Neuron (in vitro differentiated cells): ENCODE data around the gene UBE3B.

Experiments
- H2AFZ ChIP-seq: one replicate; pipeline ENCODE4 v1.6.1; 2013; ENCODE audit warnings: low read depth, mild to moderate bottlenecking, inconsistent platforms, low read length, moderate library complexity
- H3K27me3 ChIP-seq: one replicate; pipeline ENCODE4 v1.6.1; 2013; ENCODE audit warnings: low read length; ENCODE audit not compliant: insufficient read depth
- H3K36me3 ChIP-seq: one replicate; pipeline ENCODE4 v1.6.1; 2013; ENCODE audit warnings: low read length; ENCODE audit not compliant: insufficient read depth
- H3K4me1 ChIP-seq: one replicate; pipeline ENCODE4 v1.6.1; 2013; ENCODE audit warnings: low read length; ENCODE audit not compliant: insufficient read depth
- H3K4me3 ChIP-seq: 2 replicates; pipeline ENCODE4 v1.5.1; 2013; ENCODE audit warnings: mild to moderate bottlenecking, low read length, moderate library complexity
- H3K9me3 ChIP-seq: one replicate; pipeline ENCODE4 v1.6.1; 2013; ENCODE audit warnings: low read length

UBE3B gene

DNA sequence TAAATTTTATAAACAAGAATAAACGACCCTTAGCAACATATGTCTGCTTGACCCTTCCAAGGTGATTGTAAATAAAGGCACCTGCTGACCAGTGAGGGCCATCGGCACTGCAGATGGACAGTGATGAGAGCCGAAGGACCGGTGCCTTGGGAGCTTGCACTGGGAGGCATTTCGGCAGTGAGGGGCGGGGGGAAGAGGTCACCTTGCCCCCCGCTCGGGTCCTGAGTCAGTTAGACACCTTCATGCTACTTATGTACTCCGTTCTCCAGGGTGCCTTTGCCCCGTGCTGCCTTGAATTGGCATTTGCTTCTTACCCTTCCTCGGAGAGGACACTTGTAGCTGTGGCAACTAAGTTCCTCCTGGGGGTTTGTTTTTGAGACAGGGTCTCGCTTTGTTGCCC, 72.8 kb downstream of the UBE3B start:
- no peaks in the 10 kb centered on the region for H3K27me3 ChIP-seq
- H3K4me3 ChIP-seq: no peak overlapping the region
- H3K4me1 ChIP-seq: no peaks in the 10 kb centered on the region
- H3K9me3 ChIP-seq: no peaks in the 10 kb centered on the region
- no peak overlapping the region for H2AFZ ChIP-seq
- no peaks in the 10 kb centered on the region for H3K36me3 ChIP-seq

DNA sequence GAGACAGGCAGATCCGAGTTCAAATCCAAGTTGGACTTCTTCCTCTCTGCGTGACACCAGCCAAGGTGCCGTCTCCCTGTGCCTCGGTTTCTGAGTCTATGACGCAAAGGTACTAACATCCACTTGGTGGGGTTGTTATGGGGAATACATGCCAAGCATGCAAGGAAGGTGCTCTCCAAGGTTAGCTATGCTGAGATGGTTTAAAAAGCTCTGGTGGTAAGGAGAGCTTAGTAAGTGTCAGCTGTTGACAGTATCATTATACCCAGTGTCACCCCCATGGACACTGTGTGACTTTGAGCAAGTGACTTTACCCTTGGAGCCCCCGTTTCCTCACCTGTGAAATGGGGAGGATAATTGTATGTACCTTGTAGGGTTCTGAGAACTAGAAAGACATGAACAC, 73.7 kb downstream of the UBE3B start:
- no peak overlapping the region for H3K4me3 ChIP-seq
- H3K27me3 ChIP-seq: no peaks in the 10 kb centered on the region

DNA sequence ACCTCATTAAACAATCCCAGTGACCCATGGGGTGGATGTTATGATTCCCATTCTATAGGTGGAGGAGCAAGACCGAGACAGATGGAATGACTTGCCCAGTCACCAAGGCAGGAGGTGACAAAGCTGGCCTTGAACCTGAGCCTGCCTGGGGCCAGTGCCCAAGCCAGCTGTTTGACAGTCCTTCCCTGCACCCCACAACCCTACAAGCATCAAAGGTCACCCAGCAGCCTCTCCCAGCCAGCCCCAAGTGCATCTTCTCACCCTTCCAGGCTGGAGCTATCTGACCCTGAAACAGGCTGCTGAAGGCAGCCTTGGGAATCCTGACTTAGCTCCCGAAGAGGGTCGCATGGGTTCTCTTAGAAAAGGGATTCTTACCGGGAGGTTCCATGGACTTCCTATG, 75.5 kb downstream of the UBE3B start:
- Histone ChIP-seq H3K4me1 (no peaks in the 10 kb centered on the region), H3K27me3 (no peaks in the 10 kb centered on the region), H3K36me3 (peaks cover 7% of the 10 kb centered on the region), H3K9me3 (no peaks in the 10 kb centered on the region), H3K4me3 (no peak overlapping the region), H2AFZ (no peak overlapping the region)

More for the DNA sequence above, 73.7 kb downstream of the UBE3B start:
- Histone ChIP-seq H3K9me3 (no peaks in the 10 kb centered on the region), H3K4me1 (no peaks in the 10 kb centered on the region), H3K36me3 (no peaks in the 10 kb centered on the region), H2AFZ (no peak overlapping the region)

DNA sequence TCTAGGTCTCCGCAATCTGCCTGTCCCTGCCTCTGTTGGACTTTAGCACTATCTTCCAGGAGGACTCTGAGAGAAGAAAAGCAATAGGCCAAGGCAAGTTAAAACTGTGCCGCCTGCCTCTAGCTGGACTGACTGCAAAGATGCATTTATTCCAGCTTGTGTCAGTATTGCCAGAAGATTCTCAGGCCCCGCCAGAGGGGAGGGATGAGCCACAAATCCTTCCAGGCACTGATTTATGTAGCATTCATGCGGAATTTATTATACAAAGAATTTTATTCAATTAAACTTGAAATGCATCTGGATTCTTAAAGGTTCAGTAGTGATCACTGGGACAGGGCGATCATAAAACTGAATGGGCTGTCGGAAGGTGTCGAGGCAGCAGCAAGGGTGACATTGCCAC, 76.0 kb downstream of the UBE3B start:
- no peaks in the 10 kb centered on the region for H3K27me3 ChIP-seq
- no peaks in the 10 kb centered on the region for H3K9me3 ChIP-seq
- H3K36me3 ChIP-seq: peaks cover 9% of the 10 kb centered on the region
- H3K4me1 ChIP-seq: no peaks in the 10 kb centered on the region
- H2AFZ ChIP-seq: no peak overlapping the region
- H3K4me3 ChIP-seq: no peak overlapping the region

DNA sequence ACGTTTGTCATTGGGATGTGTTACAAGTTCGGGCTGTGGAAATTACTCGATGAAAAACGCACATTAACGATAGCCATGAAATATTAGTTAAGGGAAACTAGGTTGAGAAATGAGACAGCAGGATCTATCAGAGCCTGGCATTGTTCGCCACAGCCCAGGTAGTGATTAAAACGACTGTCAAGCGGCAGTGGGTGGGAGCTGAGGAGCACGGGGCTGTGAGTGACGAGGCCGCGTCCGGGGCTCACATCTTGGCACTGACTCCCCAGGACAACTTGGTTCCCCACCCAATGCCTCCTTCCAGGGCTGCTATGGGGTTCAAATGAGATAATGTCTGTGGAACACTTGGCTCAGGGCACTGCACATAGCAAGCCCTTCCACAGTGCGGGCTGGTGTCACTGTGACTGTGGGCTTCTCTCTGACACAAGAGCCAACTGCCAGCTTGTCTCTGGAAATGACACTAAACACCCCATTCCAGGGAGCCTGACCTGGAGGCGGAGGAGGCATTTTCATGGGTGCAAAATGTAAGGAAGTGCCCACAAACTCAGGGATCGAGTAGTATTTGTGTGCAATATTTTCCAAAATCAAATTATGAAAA, 76.6 kb downstream of the UBE3B start:
- H2AFZ ChIP-seq: no peak overlapping the region
- H3K9me3 ChIP-seq: no peaks in the 10 kb centered on the region
- H3K4me1 ChIP-seq: no peaks in the 10 kb centered on the region
- H3K27me3 ChIP-seq: no peaks in the 10 kb centered on the region
- H3K4me3 ChIP-seq: no peak overlapping the region
- H3K36me3 ChIP-seq: peaks cover 11% of the 10 kb centered on the region

DNA sequence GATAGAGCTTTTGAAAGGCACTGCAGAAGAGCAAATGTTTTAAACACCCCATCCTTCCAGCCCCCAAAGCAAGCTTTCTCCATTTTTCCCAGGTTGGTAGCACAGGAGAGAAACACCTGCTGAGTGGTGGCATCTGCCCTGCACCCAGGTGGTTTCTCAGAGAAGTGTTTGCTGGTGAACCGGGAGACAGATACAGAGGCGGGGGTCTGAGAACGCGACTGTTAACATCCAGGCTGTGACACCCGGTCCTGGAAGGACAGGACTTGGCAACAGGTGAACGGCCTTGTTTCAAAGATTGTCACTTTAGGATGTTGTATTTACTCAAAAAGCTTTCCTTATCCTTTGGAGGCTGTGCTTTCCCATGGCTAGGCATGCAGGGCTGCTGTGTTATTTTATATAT, 77.3 kb downstream of the UBE3B start:
- H3K4me1 ChIP-seq: no peaks in the 10 kb centered on the region
- H3K4me3 ChIP-seq: no peak overlapping the region
- no peaks in the 10 kb centered on the region for H3K27me3 ChIP-seq
- no peak overlapping the region for H2AFZ ChIP-seq
- no peaks in the 10 kb centered on the region for H3K9me3 ChIP-seq
- H3K36me3 ChIP-seq: peaks cover 15% of the 10 kb centered on the region

DNA sequence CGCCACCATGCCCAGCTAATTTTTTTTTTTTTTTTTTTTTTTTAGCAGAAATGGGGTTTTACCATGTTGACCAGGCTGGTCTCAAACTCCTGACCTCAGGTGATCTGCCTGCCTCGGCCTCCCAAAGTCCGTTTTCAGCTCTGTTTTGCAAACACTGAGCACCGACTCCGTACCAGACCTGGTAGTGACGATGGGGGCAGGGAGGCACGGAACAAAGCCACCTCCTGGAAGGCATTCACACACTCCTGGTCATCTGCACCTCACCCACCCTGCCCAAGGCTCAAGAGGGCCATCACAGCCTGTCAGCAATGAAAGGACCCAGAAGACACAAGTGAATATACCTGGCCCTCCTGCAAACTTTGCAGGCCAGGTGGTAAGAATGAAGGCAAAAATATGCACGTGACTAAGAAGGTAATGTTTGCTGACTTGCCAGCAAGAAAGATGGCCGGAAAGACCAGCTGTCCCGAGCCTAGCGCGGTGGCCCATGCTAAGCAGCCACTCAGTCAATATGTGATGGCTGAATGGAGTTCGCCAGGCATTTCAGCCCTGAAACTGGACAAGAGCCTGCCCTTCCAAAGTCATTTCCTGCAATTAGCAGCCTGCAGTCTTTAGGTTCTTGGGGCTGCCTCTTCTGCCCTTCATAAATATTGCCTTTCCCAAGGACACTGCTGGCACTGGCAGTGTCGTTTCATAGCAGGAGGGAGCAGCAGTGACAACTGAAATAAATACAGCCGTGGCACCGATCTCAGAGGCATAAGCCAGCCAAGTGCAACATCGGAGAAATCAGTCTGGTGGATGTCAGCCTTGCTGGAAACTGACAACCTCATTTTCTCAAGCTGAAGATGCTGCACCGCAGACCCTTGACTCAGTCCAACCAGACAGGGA, 78.2 kb downstream of the UBE3B start:
- Histone ChIP-seq H3K9me3 (no peaks in the 10 kb centered on the region), H3K4me1 (no peaks in the 10 kb centered on the region), H3K36me3 (peaks cover 22% of the 10 kb centered on the region), H2AFZ (no peak overlapping the region), H3K4me3 (no peak overlapping the region), H3K27me3 (no peaks in the 10 kb centered on the region)

DNA sequence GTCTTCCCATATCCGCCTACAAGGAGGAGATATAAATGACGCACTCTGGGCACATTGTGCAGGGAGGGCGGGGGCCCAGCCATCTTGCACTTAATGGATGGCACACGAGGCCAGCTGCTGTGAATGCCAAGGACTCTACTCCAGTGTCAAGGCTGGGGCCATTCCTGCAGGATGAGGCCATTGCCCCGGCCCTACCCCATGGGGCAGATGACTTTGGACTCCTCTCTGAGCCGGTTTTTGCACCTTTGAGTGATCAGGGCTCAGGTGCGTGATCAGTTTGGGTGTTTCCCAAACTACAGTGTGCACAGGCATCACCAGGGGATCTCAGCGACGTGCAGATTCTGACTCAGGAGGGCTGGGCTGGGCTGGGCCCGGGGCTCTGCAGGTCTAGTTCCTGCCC, 79.8 kb downstream of the UBE3B start:
- H3K9me3 ChIP-seq: no peaks in the 10 kb centered on the region

DNA sequence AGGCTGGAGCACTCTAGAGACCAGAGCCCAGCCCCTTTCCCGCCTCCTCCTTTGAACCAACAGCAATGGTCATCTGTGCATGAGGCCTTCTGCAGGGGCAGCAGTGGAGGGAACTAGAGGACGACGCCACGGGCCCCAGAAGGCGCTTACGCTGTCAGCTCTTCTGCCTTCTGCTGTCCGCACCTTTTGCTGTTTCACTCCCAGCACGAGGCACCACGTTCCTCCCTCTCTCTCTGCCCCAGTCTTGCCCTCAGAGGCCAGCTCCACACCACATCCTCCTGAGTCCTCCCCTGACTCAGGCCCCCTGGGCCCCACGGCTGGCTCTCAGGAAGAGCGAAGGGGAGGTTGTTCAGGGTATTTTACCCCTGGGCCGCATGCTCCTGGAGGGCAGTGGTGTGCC, 80.4 kb downstream of the UBE3B start:
- H3K4me1 ChIP-seq: no peaks in the 10 kb centered on the region
- no peak overlapping the region for H2AFZ ChIP-seq
- H3K4me3 ChIP-seq: no peak overlapping the region
- no peaks in the 10 kb centered on the region for H3K27me3 ChIP-seq
- H3K9me3 ChIP-seq: no peaks in the 10 kb centered on the region
- H3K36me3 ChIP-seq: peaks cover 38% of the 10 kb centered on the region

More for the DNA sequence above, 79.8 kb downstream of the UBE3B start:
- Histone ChIP-seq H3K4me3 (no peak overlapping the region), H3K27me3 (no peaks in the 10 kb centered on the region), H3K36me3 (peaks cover 32% of the 10 kb centered on the region), H2AFZ (no peak overlapping the region), H3K4me1 (no peaks in the 10 kb centered on the region)

DNA sequence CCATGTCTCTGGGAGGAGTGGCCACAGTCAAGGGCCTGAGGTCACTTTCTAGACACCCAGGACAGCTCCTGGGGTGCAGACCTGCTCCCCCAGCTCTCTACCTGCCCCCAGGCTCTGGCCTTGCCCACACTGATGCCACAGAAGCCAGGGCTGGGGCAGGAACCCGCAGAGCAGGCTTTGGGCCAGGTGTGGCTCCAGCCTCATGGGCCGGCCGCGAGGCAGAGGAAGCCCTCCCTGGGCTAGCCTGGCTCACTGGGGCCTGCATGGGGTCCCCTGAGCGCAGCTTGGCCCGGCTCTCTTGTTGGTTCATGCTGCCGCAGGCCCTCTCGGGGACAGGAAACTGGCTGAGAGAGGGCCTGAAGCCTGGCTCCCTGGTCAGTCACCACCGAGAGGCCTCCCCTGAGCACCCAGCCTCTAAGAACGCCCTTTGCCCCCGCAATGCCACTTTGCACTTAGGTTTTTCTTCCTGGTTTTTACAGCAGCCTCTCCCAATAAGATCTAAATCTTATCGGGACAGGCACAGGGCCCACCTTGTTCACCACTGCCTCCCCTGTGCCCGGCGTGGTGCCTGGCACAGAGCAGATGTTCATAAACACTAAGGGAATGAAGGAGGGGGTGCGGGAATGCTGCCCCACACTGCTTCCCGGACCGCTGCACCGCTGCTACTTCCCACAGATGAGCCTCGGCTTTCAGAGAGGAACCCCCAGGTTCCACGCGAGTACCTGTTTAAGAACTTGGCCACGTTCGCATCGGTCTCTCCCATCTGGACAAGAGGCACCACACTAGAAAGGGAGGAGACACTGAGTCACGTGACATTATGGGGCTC, 81.2 kb downstream of the UBE3B start:
- no peak overlapping the region for H3K4me3 ChIP-seq
- no peaks in the 10 kb centered on the region for H3K4me1 ChIP-seq
- no peak overlapping the region for H2AFZ ChIP-seq
- H3K9me3 ChIP-seq: no peaks in the 10 kb centered on the region
- H3K27me3 ChIP-seq: no peaks in the 10 kb centered on the region
- H3K36me3 ChIP-seq: peaks cover 44% of the 10 kb centered on the region

DNA sequence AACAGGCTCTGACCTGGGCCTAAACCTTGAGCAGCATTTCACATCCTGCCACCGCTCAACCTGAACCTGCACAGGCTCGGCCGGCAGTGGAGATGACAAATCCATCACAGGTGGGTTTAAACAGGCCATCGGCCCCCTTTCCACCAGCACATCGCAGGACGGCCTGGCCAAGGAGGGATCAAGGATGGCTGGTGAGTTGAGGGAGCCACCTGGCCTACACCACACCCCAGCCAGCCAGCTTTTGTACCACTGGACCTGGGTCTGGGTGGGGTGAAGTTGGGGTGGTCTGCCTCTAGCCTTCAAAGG, 81.7 kb downstream of the UBE3B start:
- H3K4me3 ChIP-seq: no peak overlapping the region
- peaks cover 48% of the 10 kb centered on the region for H3K36me3 ChIP-seq
- H3K27me3 ChIP-seq: no peaks in the 10 kb centered on the region
- H2AFZ ChIP-seq: no peak overlapping the region
- H3K9me3 ChIP-seq: no peaks in the 10 kb centered on the region
- no peaks in the 10 kb centered on the region for H3K4me1 ChIP-seq

DNA sequence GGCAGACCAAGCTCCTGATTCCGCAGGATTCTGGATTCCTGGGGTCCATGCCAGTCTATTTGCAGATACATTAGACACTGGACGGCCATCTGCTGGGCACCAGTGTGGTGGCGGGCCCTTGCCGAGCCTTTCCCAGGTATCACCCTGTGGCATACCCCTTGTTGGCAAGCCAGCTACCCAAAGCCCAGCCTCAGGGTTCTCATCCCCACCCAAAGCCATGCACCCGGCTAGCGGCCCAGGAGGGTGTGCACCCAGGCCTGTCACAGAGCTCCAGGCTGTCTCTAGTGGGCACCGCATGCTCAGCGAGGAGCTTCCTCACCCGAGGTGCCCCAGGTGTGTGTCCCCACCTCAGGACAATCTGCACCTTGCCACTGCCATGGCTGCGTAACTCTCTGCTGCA, 82.2 kb downstream of the UBE3B start:
- Histone ChIP-seq H3K36me3 (peaks cover 52% of the 10 kb centered on the region), H3K4me3 (no peak overlapping the region), H3K27me3 (no peaks in the 10 kb centered on the region), H2AFZ (no peak overlapping the region), H3K9me3 (no peaks in the 10 kb centered on the region), H3K4me1 (no peaks in the 10 kb centered on the region)
